B cell (primary cell): ENCODE data around the gene AZU1. TPM values are rescaled to one million over a fixed set of nuclear protein-coding genes. Genes with fewer than 3 reads are reported as not detected.

Experiments used
- ATAC-seq: fragments of 200-7000 bp; cut with Tn5 transposase; one replicate; pipeline ENCODE4 v1.10.0; 2021; ENCODE audit warnings: low read depth, mild to moderate bottlenecking, moderate number of reproducible peaks, moderate library complexity
- CTCF ChIA-PET: fragments of 350-600 bp; sonication (Branson Sonifier 250); formaldehyde crosslinking; loops from one replicate; lab custom pipeline; 2021; ENCODE audit warnings: antibody characterized with exemption, inconsistent platforms; lab: Charles Lee
- POLR2A ChIA-PET: fragments of 350-600 bp; sonication (Branson Sonifier 250); formaldehyde crosslinking; loops from one replicate; lab custom pipeline; 2021; ENCODE audit warnings: antibody characterized with exemption; lab: Charles Lee
- DNase-seq: peaks from one replicate; pipeline ENCODE4 v3.0.0; 2013
- H2AFZ ChIP-seq: 2 replicates; pipeline ENCODE4 v1.6.1; 2012; ENCODE audit warnings: mild to moderate bottlenecking, low read depth, low read length; ENCODE audit not compliant: insufficient read depth, poor library complexity, severe bottlenecking
- H3K27ac ChIP-seq, 2 donors: 1 replicate in 1 of 2; 2 replicates in 1 of 2; pipeline ENCODE4 v1.5.1; 2012 to 2013; ENCODE audit warnings: low read length in 2 of 2, mild to moderate bottlenecking in 2 of 2, moderate library complexity in 1 of 2
- H3K27me3 ChIP-seq, 4 experiments: fragments of 200-600 bp in 1 of 4; sonication (generic) in 1 of 4; replicated peaks in 1 of 4; 1 replicate in 2 of 4; 2 replicates in 2 of 4; pipeline versions ENCODE4 v1.6.1 to v1.7.0; 2013 to 2016; ENCODE audit warnings: low read length in 3 of 4, mild to moderate bottlenecking in 2 of 4, mixed read lengths in 1 of 4, moderate library complexity in 1 of 4; ENCODE audit not compliant: insufficient read depth in 4 of 4, control insufficient read depth in 3 of 4; ENCODE audit errors: control extremely low read depth in 1 of 4
- H3K36me3 ChIP-seq, 2 experiments: replicated peaks in 1 of 2; 1 replicate in 1 of 2; 2 replicates in 1 of 2; pipeline versions ENCODE4 v1.6.1 to v1.7.1; 2013; ENCODE audit warnings: low read length in 1 of 2; ENCODE audit not compliant: insufficient read depth in 2 of 2, control insufficient read depth in 1 of 2; ENCODE audit errors: control extremely low read depth in 1 of 2, extremely low read depth in 1 of 2
- H3K4me1 ChIP-seq, 2 donors: fragments of 200-600 bp in 1 of 2; sonication (generic) in 1 of 2; 1 replicate in 1 of 2; 2 replicates in 1 of 2; pipeline versions ENCODE4 v1.5.1 to v1.6.1; 2013 to 2017; ENCODE audit warnings: low read length in 2 of 2; ENCODE audit not compliant: control insufficient read depth in 2 of 2, insufficient read depth in 2 of 2
- H3K4me2 ChIP-seq: replicated peaks from 2 replicates; pipeline ENCODE3; 2012; ENCODE audit warnings: mild to moderate bottlenecking, low read depth, low read length; ENCODE audit not compliant: poor library complexity, severe bottlenecking
- H3K4me3 ChIP-seq, 5 experiments: fragments of 200-600 bp in 1 of 5; sonication (generic) in 1 of 5; 1 replicate in 3 of 5; 2 replicates in 2 of 5; pipeline versions ENCODE4 v1.5.1 to v1.7.0; 2011 to 2016; ENCODE audit warnings: low read length in 4 of 5, mild to moderate bottlenecking in 4 of 5, low read depth in 2 of 5, control low read depth in 1 of 5, moderate library complexity in 1 of 5; ENCODE audit not compliant: insufficient read depth in 1 of 5; ENCODE audit errors: control extremely low read depth in 1 of 5, extremely low read depth in 1 of 5
- H3K79me2 ChIP-seq: fragments of 200-600 bp; sonication (generic); one replicate; pipeline ENCODE4 v1.6.0; 2016; ENCODE audit warnings: low read length; ENCODE audit not compliant: control insufficient read depth, insufficient read depth
- H3K9ac ChIP-seq: fragments of 200-600 bp; sonication (generic); 2 replicates; pipeline ENCODE4 v1.6.1; 2017; ENCODE audit warnings: mild to moderate bottlenecking, low read length, moderate library complexity
- H3K9me3 ChIP-seq, 3 donors: one replicate each; pipeline versions ENCODE4 v1.6.1 to v1.7.1; 2013; ENCODE audit warnings: low read length in 2 of 3; ENCODE audit not compliant: control insufficient read depth in 2 of 3, insufficient read depth in 1 of 3; ENCODE audit errors: control extremely low read depth in 1 of 3
- H4K20me1 ChIP-seq: 2 replicates; pipeline ENCODE4 v1.6.0; 2012; ENCODE audit warnings: mild to moderate bottlenecking, low read length; ENCODE audit not compliant: insufficient read depth, control insufficient read depth, poor library complexity, severe bottlenecking
- H3K27ac Mint-ChIP-seq: one replicate; pipeline ENCODE4 v1.8.0; 2021; ENCODE audit warnings: mixed read lengths
- H3K27me3 Mint-ChIP-seq: one replicate; pipeline ENCODE4 v1.8.0; 2021; ENCODE audit warnings: mixed read lengths
- H3K4me1 Mint-ChIP-seq: one replicate; pipeline ENCODE4 v1.8.0; 2021; ENCODE audit warnings: mixed read lengths
- H3K4me3 Mint-ChIP-seq: one replicate; pipeline ENCODE4 v1.8.0; 2021; ENCODE audit warnings: mixed read lengths
- H3K9me3 Mint-ChIP-seq: one replicate; pipeline ENCODE4 v1.8.0; 2022; ENCODE audit warnings: mixed read lengths; ENCODE audit not compliant: insufficient read depth
- CTCF ChIP-seq: fragments of 200-600 bp; IDR thresholded peaks from one replicate; pipeline ENCODE4 v1.8.0; 2022; ENCODE audit warnings: antibody characterized with exemption, mild to moderate bottlenecking
- EZH2 ChIP-seq: IDR thresholded peaks from 2 replicates; pipeline ENCODE4 v1.6.1; 2012; ENCODE audit warnings: borderline replicate concordance, low read depth, mild to moderate bottlenecking, moderate library complexity, low read length; ENCODE audit not compliant: insufficient read depth, poor library complexity, severe bottlenecking
- WGBS: methylation state at CpG from one replicate; pipeline ENCODE4 v1.1.5; 2013; ENCODE audit warnings: missing lambda C conversion rate; ENCODE audit not compliant: insufficient coverage; 5-methylcytosine and 5-hydroxymethylcytosine counted together
- intact Hi-C: fragments of 100-400 bp; cut with micrococcal nuclease; formaldehyde crosslinking; loops from one replicate; pipeline ENCODE4 v1.10.0; 2022
- polyA plus RNA-seq: library from polyadenylated mRNA; depleted of rRNA; stranded (reverse); fragments of >200 nt; gene quantifications from 2 replicates; pipeline ENCODE4 v1.2.3, GENCODE V29; 2012
- small RNA-seq: library from RNA; depleted of rRNA; stranded (forward); fragments of <200 nt; gene quantifications from one replicate; pipeline ENCODE3, GENCODE V24; 2012; ENCODE audit warnings: low replicate concordance, low read depth; ENCODE audit not compliant: insufficient read length
- total RNA-seq, 2 donors: library from RNA; stranded (reverse); fragments of 120-200 nt in 1 of 2; gene quantifications; 1 replicate in 1 of 2; 2 replicates in 1 of 2; pipeline versions ENCODE4 v1.2.3 to v1.2.4, GENCODE V29; 2013 to 2022

The AZU1 gene
- total and polyA plus RNA-seq, 2 donors (not counting 1 experiment from before 2014, with no cell fraction given) = 0.13 to 0.44 TPM

- Histone ChIP-seq H3K9ac (no peak overlapping the region), H3K36me3 (peaks cover 0 to 49% of the 10 kb centered on the region in 2 experiments), H3K4me1 (peaks cover 0 to 3% of the 10 kb centered on the region in 2 donors), H3K27me3 (no peaks in the 10 kb centered on the region), H3K27ac (no peak overlapping the region), H3K4me3 (no peak overlapping the region), H2AFZ (no peak overlapping the region), H3K9me3 (peaks cover 0 to 3% (median 0%) of the 10 kb centered on the region in 3 donors), H4K20me1 (peaks cover 40% of the 10 kb centered on the region), H3K79me2 (peaks cover 46% of the 10 kb centered on the region), H3K4me2 (no peak overlapping the region)
- no peak for DNase-seq
- intact Hi-C loops = no loop called here
- no peak for ATAC-seq
- ChIA-PET POLR2A (interaction anchor here (1.4 kb wide), 1 partner anchor 29 kb away, joined by 10 read pairs; no protein-coding TSS in a partner anchor), CTCF (interaction anchor here (1.4 kb wide), 1 partner anchor 29 kb away, joined by 4 read pairs; no protein-coding TSS in a partner anchor)
- Mint-ChIP-seq H3K27me3 (no peaks in the 10 kb centered on the region), H3K27ac (no peak overlapping the region), H3K4me1 (no peaks in the 10 kb centered on the region), H3K9me3 (no peaks in the 10 kb centered on the region), H3K4me3 (no peak overlapping the region)
- WGBS = 93% methylated on average over 33 of the region's 37 CpGs
- TF ChIP-seq CTCF (no peak), EZH2 (no peak)
Observed at GRCh38 chr19:879711-880438, 52.2 kb downstream of the AZU1 start.

Small RNA genes within 50 kb of the gene (small RNA-seq; reads per million reads assigned to genes)
- gene MIR3187 = not detected

Other genes starting within 250 kb of the AZU1 start
- gene HCN2, start 238.0 kb upstream of the AZU1 start, total RNA-seq = 0.57 and 0.61 TPM in 2 replicates
- gene HCN2, start 238.0 kb upstream of the AZU1 start, polyA plus RNA-seq = 0.25 and 0.27 TPM in 2 replicates
- 73.2 and 77.8 TPM in 2 replicates for gene POLRMT, start 194.3 kb upstream of the AZU1 start, total RNA-seq
- gene POLRMT, start 194.3 kb upstream of the AZU1 start, polyA plus RNA-seq = 98.0 and 106 TPM in 2 replicates
- gene FGF22, start 188.0 kb upstream of the AZU1 start, total RNA-seq = 2.9 and 3.4 TPM in 2 replicates
- 0.34 and 0.37 TPM in 2 replicates for gene FGF22, start 188.0 kb upstream of the AZU1 start, polyA plus RNA-seq
- gene RNF126, start 164.6 kb upstream of the AZU1 start, total RNA-seq = 74.3 and 88.8 TPM in 2 replicates
- gene RNF126, start 164.6 kb upstream of the AZU1 start, polyA plus RNA-seq = 99.6 and 118 TPM in 2 replicates
- gene FSTL3, start 151.4 kb upstream of the AZU1 start, total RNA-seq = 5.6 and 5.8 TPM in 2 replicates
- gene FSTL3, start 151.4 kb upstream of the AZU1 start, polyA plus RNA-seq = 2.6 and 5.8 TPM in 2 replicates
- gene PRSS57, start 132.4 kb upstream of the AZU1 start, total RNA-seq = not detected in 2 replicates
- gene PRSS57, start 132.4 kb upstream of the AZU1 start, polyA plus RNA-seq = not detected in 2 replicates
- not detected in 2 replicates for gene PALM, start 118.9 kb upstream of the AZU1 start, total RNA-seq
- 0.15 and 0.53 TPM in 2 replicates for gene PALM, start 118.9 kb upstream of the AZU1 start, polyA plus RNA-seq
- not detected in 2 replicates for gene MISP, start 76.7 kb upstream of the AZU1 start, total RNA-seq
- not detected in 2 replicates for gene MISP, start 76.7 kb upstream of the AZU1 start, polyA plus RNA-seq
- gene PTBP1, start 30.4 kb upstream of the AZU1 start, total RNA-seq = 304 and 309 TPM in 2 replicates
- 137 and 154 TPM in 2 replicates for gene PTBP1, start 30.4 kb upstream of the AZU1 start, polyA plus RNA-seq
- not detected in 2 replicates for gene PLPPR3, start 5.9 kb upstream of the AZU1 start, total RNA-seq
- gene PLPPR3, start 5.9 kb upstream of the AZU1 start, polyA plus RNA-seq = not detected in 2 replicates
- not detected in 2 replicates for gene PRTN3, start 13.2 kb downstream of the AZU1 start, total RNA-seq
- gene PRTN3, start 13.2 kb downstream of the AZU1 start, polyA plus RNA-seq = not detected in 2 replicates
- not detected in 2 replicates for gene ELANE, start 24.5 kb downstream of the AZU1 start, total RNA-seq
- 0.18 TPM in 1 of 2 replicates, not detected in the other for gene ELANE, start 24.5 kb downstream of the AZU1 start, polyA plus RNA-seq
- 0.79 and 0.87 TPM in 2 replicates for gene CFD, start 31.8 kb downstream of the AZU1 start, total RNA-seq
- gene CFD, start 31.8 kb downstream of the AZU1 start, polyA plus RNA-seq = 2.9 and 6.6 TPM in 2 replicates
- gene MED16, start 65.3 kb downstream of the AZU1 start, total RNA-seq = 85.0 and 88.6 TPM in 2 replicates
- gene MED16, start 65.3 kb downstream of the AZU1 start, polyA plus RNA-seq = 60.3 and 85.3 TPM in 2 replicates
- gene RNU6-9, start 65.6 kb downstream of the AZU1 start, total RNA-seq = not detected in 2 replicates
- gene RNU6-9, start 65.6 kb downstream of the AZU1 start, polyA plus RNA-seq = not detected in 2 replicates
- gene R3HDM4, start 85.4 kb downstream of the AZU1 start, total RNA-seq = 165 and 176 TPM in 2 replicates
- 168 and 185 TPM in 2 replicates for gene R3HDM4, start 85.4 kb downstream of the AZU1 start, polyA plus RNA-seq
- 0.56 and 0.79 TPM in 2 replicates for gene KISS1R, start 89.5 kb downstream of the AZU1 start, total RNA-seq
- 0.55 and 1.3 TPM in 2 replicates for gene KISS1R, start 89.5 kb downstream of the AZU1 start, polyA plus RNA-seq
- 60.5 and 66.7 TPM in 2 replicates for gene ARID3A, start 98.2 kb downstream of the AZU1 start, total RNA-seq
- 16.5 and 22.9 TPM in 2 replicates for gene ARID3A, start 98.2 kb downstream of the AZU1 start, polyA plus RNA-seq
- 50.5 and 60.5 TPM in 2 replicates for gene WDR18, start 156.5 kb downstream of the AZU1 start, total RNA-seq
- gene WDR18, start 156.5 kb downstream of the AZU1 start, polyA plus RNA-seq = 29.6 and 48.5 TPM in 2 replicates
- 0.10 and 0.42 TPM in 2 replicates for gene GRIN3B, start 172.6 kb downstream of the AZU1 start, total RNA-seq
- 0.07 and 0.10 TPM in 2 replicates for gene GRIN3B, start 172.6 kb downstream of the AZU1 start, polyA plus RNA-seq
- 373 and 377 TPM in 2 replicates for gene TMEM259, start 193.3 kb downstream of the AZU1 start, total RNA-seq
- gene TMEM259, start 193.3 kb downstream of the AZU1 start, polyA plus RNA-seq = 607 and 730 TPM in 2 replicates
- gene RNU6-2, start 193.7 kb downstream of the AZU1 start, total RNA-seq = not detected in 2 replicates
- gene RNU6-2, start 193.7 kb downstream of the AZU1 start, polyA plus RNA-seq = not detected in 2 replicates
- gene CNN2, start 198.8 kb downstream of the AZU1 start, total RNA-seq = 186 and 198 TPM in 2 replicates
- gene CNN2, start 198.8 kb downstream of the AZU1 start, polyA plus RNA-seq = 301 and 325 TPM in 2 replicates
- gene ABCA7, start 212.3 kb downstream of the AZU1 start, total RNA-seq = 192 and 206 TPM in 2 replicates
- 281 and 425 TPM in 2 replicates for gene ABCA7, start 212.3 kb downstream of the AZU1 start, polyA plus RNA-seq
- 490 and 523 TPM in 2 replicates for gene ARHGAP45, start 239.3 kb downstream of the AZU1 start, total RNA-seq
- gene ARHGAP45, start 239.3 kb downstream of the AZU1 start, polyA plus RNA-seq = 488 and 579 TPM in 2 replicates